K562 (cell line): Measurements from ENCODE around the gene ZBTB47. TPM values are rescaled to one million over a fixed set of nuclear protein-coding genes. Genes with fewer than 3 reads are reported as not detected.
A peak's percentile ranks its signal among the peaks of the same experiment; 100 is the strongest.

Source experiments
- ATAC-seq: fragments of 200-7000 bp; cut with Tn5 transposase; 3 replicates; pipeline ENCODE4 v1.9.1; 2020; ENCODE audit warnings: moderate library complexity
- BruUV-seq: library from RNA; stranded (reverse); fragments of 400-500 nt; replicated peaks from 2 replicates; lab custom pipeline; 2021; lab: Mats Ljungman, UMichigan
- CTCF ChIA-PET: fragments of 300-600 bp; formaldehyde crosslinking; extraction: SDS; loops from one replicate; lab custom pipeline; 2021; ENCODE audit warnings: low intra/inter-chr PET ratio; lab: Yijun Ruan, JAX
- POLR2A ChIA-PET: fragments of 300-600, 350-650 bp; sonication (Branson Sonifier 250); formaldehyde crosslinking; extraction: SDS; loops from one replicate; lab custom pipeline; 2021; ENCODE audit warnings: antibody characterized with exemption, inconsistent platforms; lab: Yijun Ruan, JAX
- DNase-seq, 4 experiments: peaks; one replicate each; pipeline versions ENCODE4 v3.0.0 to v3.0.0-alpha.2; 2011 to 2018; ENCODE audit warnings: low spot score in 3 of 4, mixed read lengths in 3 of 4; ENCODE audit errors: extremely low read depth in 1 of 4
- FAIRE-seq: peaks from 2 replicates; lab custom pipeline; 2011; peaks lifted over from hg19 to GRCh38; lab: Jason Lieb, UNC
- H2AFZ ChIP-seq: 2 replicates; pipeline ENCODE4 v1.6.0; 2011; ENCODE audit warnings: low read depth, low read length, control low read depth, inconsistent platforms
- H3K27ac ChIP-seq: fragments of 200-600 bp; 3 replicates; pipeline ENCODE4 v1.8.0; 2011; ENCODE audit warnings: low read depth, mild to moderate bottlenecking, control low read depth, inconsistent platforms, low read length, moderate library complexity, mixed read lengths; ENCODE audit errors: extremely low read depth
- H3K27me3 ChIP-seq, 2 experiments: fragments of 300-600 bp in 1 of 2; 2 replicates in 1 of 2; 3 replicates in 1 of 2; pipeline versions ENCODE4 v1.6.0 to v1.8.0; 2011; ENCODE audit warnings: inconsistent platforms in 2 of 2, low read length in 2 of 2, mild to moderate bottlenecking in 1 of 2, mixed read lengths in 1 of 2, moderate library complexity in 1 of 2; ENCODE audit not compliant: control insufficient read depth in 2 of 2, insufficient read depth in 2 of 2
- H3K36me3 ChIP-seq: fragments of 300-600 bp; 3 replicates; pipeline ENCODE4 v1.8.0; 2011; ENCODE audit warnings: mild to moderate bottlenecking, low read length, inconsistent platforms; ENCODE audit not compliant: control insufficient read depth, insufficient read depth
- H3K4me1 ChIP-seq, 2 experiments: fragments of 200-600 bp in 1 of 2; replicated peaks in 1 of 2; 2 replicates in 1 of 2; 3 replicates in 1 of 2; pipeline versions ENCODE4 v1.5.1 to v1.8.0; 2011; ENCODE audit warnings: inconsistent platforms in 2 of 2, low read length in 2 of 2, mild to moderate bottlenecking in 1 of 2, mixed read lengths in 1 of 2, moderate library complexity in 1 of 2; ENCODE audit not compliant: control insufficient read depth in 2 of 2, insufficient read depth in 2 of 2
- H3K4me2 ChIP-seq: 2 replicates; pipeline ENCODE4 v1.6.1; 2011; ENCODE audit warnings: low read length, control low read depth, inconsistent platforms, mixed read lengths; ENCODE audit not compliant: insufficient read depth
- H3K4me3 ChIP-seq: fragments of 200-600 bp; sonication (generic), shearing (Covaris generic); 2 replicates; pipeline ENCODE4 v1.5.1; 2016; ENCODE audit warnings: control low read depth, inconsistent platforms
- H3K79me2 ChIP-seq: fragments of 200-600 bp; 3 replicates; pipeline ENCODE4 v1.8.0; 2011; ENCODE audit warnings: low read length, inconsistent platforms; ENCODE audit not compliant: control insufficient read depth, insufficient read depth
- H3K9ac ChIP-seq, 2 experiments: 2 replicates each; pipeline versions ENCODE4 v1.6.0 to v1.6.1; 2011; ENCODE audit warnings: low read depth in 2 of 2, low read length in 2 of 2, control low read depth in 1 of 2, inconsistent platforms in 1 of 2, mild to moderate bottlenecking in 1 of 2, mixed read lengths in 1 of 2; ENCODE audit not compliant: insufficient read depth in 1 of 2
- H3K9me1 ChIP-seq: one replicate; pipeline ENCODE4 v1.6.0; 2011; ENCODE audit warnings: inconsistent platforms, mild to moderate bottlenecking, low read length, moderate library complexity; ENCODE audit not compliant: control insufficient read depth, insufficient read depth
- H3K9me3 ChIP-seq: replicated peaks from 2 replicates; pipeline ENCODE4 v1.5.1; 2011; ENCODE audit warnings: low read depth, low read length, inconsistent platforms; ENCODE audit not compliant: control insufficient read depth, insufficient read depth
- H4K20me1 ChIP-seq: replicated peaks from 2 replicates; pipeline ENCODE4 v1.6.1; 2011; ENCODE audit warnings: low read length, inconsistent platforms, mixed read lengths; ENCODE audit not compliant: control insufficient read depth, insufficient read depth
- CBX8 ChIP-seq: fragments of 200-600 bp; sonication (generic); IDR thresholded peaks from 2 replicates; pipeline ENCODE4 v1.6.1; 2012; ENCODE audit warnings: borderline replicate concordance, mixed run types, low read depth, mild to moderate bottlenecking, moderate library complexity, mixed read lengths, low read length, control low read depth, inconsistent platforms; ENCODE audit not compliant: poor library complexity, severe bottlenecking; ENCODE audit errors: extremely low read depth
- CHD1 ChIP-seq: fragments of 200-600 bp; sonication (generic); IDR thresholded peaks from one replicate; pipeline ENCODE4 v1.6.1; 2012; ENCODE audit warnings: mild to moderate bottlenecking, moderate library complexity, low read length, inconsistent platforms
- DPF2 ChIP-seq: fragments of 450-650 bp; IDR thresholded peaks from 2 replicates; pipeline ENCODE4 v1.6.1; 2016
- EP400 ChIP-seq: fragments of 450-650 bp; IDR thresholded peaks from 2 replicates; pipeline ENCODE4 v1.6.1; 2017; ENCODE audit warnings: antibody characterized with exemption, mild to moderate bottlenecking, moderate library complexity
- ESRRA ChIP-seq: fragments of 450-650 bp; IDR thresholded peaks from 2 replicates; pipeline ENCODE4 v1.6.1; 2014; ENCODE audit warnings: low read depth, mild to moderate bottlenecking, moderate library complexity, borderline replicate concordance
- GATAD2B ChIP-seq: fragments of 450-650 bp; IDR thresholded peaks from 2 replicates; pipeline ENCODE4 v1.6.1; 2017; ENCODE audit warnings: mild to moderate bottlenecking, borderline replicate concordance
- GTF2F1 ChIP-seq: IDR thresholded peaks from 2 replicates; pipeline ENCODE4 v1.6.1; 2011; ENCODE audit warnings: low read depth, low read length, improper control_type of control experiment
- HDAC1 ChIP-seq, 2 experiments: fragments of 450-650 bp; IDR thresholded peaks; 2 replicates each; pipeline ENCODE4 v1.6.1; 2016 to 2017; ENCODE audit warnings: inconsistent platforms in 1 of 2, mild to moderate bottlenecking in 1 of 2, moderate library complexity in 1 of 2
- KDM1A ChIP-seq, 2 experiments: fragments of 450-650 bp; IDR thresholded peaks; 2 replicates each; pipeline ENCODE4 v1.6.1; 2016; ENCODE audit warnings: mild to moderate bottlenecking in 2 of 2
- MAFG ChIP-seq: fragments of 450-650 bp; conservative IDR thresholded peaks from 2 replicates; pipeline ENCODE4 v1.6.1; 2016; ENCODE audit warnings: missing genetic modification characterization, missing compliant biosample characterization
- MTA1 ChIP-seq: fragments of 450-650 bp; IDR thresholded peaks from 2 replicates; pipeline ENCODE4 v1.6.1; 2017; ENCODE audit warnings: borderline replicate concordance
- SAFB ChIP-seq: fragments of 200-400 bp; formaldehyde crosslinking; IDR thresholded peaks from 2 replicates; pipeline ENCODE4 v1.6.1; 2017; ENCODE audit warnings: low read depth, low read length, borderline replicate concordance
- SMAD1 ChIP-seq: fragments of 150-350 bp; IDR thresholded peaks from 2 replicates; pipeline ENCODE4 v1.6.1; 2014; ENCODE audit warnings: low read length, low read depth; ENCODE audit not compliant: partially characterized antibody
- TBL1XR1 ChIP-seq, 2 experiments: IDR thresholded peaks; 2 replicates each; pipeline ENCODE4 v1.6.1; 2012; ENCODE audit warnings: improper control_type of control experiment in 2 of 2, low read length in 2 of 2, mild to moderate bottlenecking in 1 of 2
- WGBS: fragments of 100-300 bp; shearing (Covaris generic); methylation state at CpG from one replicate; pipeline ENCODE4 v1.1.6; 2016; ENCODE audit warnings: low coverage, mixed read lengths; ENCODE audit not compliant: insufficient coverage; ENCODE audit errors: missing lambda C conversion rate; 5-methylcytosine and 5-hydroxymethylcytosine counted together
- in situ Hi-C: fragments of 300-500 bp; cut with MboI; formaldehyde crosslinking; loops from 4 replicates; pipeline ENCODE4 v1.15.0; 2018; ENCODE audit warnings: inconsistent platforms, mixed read lengths
- intact Hi-C: fragments of 100-400 bp; cut with micrococcal nuclease; formaldehyde crosslinking; loops from 2 replicates; pipeline ENCODE4 v1.14.2; 2022
- polyA plus RNA-seq, 8 experiments: library from polyadenylated mRNA; depleted of rRNA in 4 of 8; stranded (reverse) in 5 of 8; unstranded in 3 of 8; fragments of >200 nt; fragmentation: Nextera tagmentation in 2 of 8; fragmentation: Illumina TruSeq in 1 of 8; extraction: Ambion mirVana in 2 of 8; extraction: Trizol in 1 of 8; gene quantifications; 2 replicates each; pipeline versions ENCODE4 v1.2.1 to v1.2.3, GENCODE V29; 2011 to 2014; ENCODE audit warnings: inconsistent platforms in 1 of 8, missing spikeins in 1 of 8
- total RNA-seq, 7 experiments: library from RNA; depleted of rRNA in 6 of 7; stranded (reverse); fragments of >200 nt in 6 of 7; fragmentation: Illumina TruSeq in 2 of 7; extraction: Trizol in 2 of 7; gene quantifications; 2 replicates each; pipeline versions ENCODE4 v1.2.1 to v1.2.3, GENCODE V29; 2011 to 2021; ENCODE audit warnings: low replicate concordance in 1 of 7
- TF ChIP-seq, protein P1 (sequence below): sonication (generic); formaldehyde crosslinking; IDR thresholded peaks from 2 replicates; pipeline ENCODE4 v1.8.1; 2023; ENCODE audit warnings: mild to moderate bottlenecking, missing genetic modification reagents, moderate library complexity
- TF ChIP-seq, protein P2 (sequence below): fragments of 450-650 bp; IDR thresholded peaks from 2 replicates; pipeline ENCODE4 v1.6.1; 2016; ENCODE audit warnings: mild to moderate bottlenecking

Gene ZBTB47
- total and polyA plus RNA-seq, 9 of the 15 experiments (the other 6 are each of a cell fraction or from before 2014, with no cell fraction given) = 0.11 to 4.6 (median 1.7) TPM; not detected in 1

DNA sequence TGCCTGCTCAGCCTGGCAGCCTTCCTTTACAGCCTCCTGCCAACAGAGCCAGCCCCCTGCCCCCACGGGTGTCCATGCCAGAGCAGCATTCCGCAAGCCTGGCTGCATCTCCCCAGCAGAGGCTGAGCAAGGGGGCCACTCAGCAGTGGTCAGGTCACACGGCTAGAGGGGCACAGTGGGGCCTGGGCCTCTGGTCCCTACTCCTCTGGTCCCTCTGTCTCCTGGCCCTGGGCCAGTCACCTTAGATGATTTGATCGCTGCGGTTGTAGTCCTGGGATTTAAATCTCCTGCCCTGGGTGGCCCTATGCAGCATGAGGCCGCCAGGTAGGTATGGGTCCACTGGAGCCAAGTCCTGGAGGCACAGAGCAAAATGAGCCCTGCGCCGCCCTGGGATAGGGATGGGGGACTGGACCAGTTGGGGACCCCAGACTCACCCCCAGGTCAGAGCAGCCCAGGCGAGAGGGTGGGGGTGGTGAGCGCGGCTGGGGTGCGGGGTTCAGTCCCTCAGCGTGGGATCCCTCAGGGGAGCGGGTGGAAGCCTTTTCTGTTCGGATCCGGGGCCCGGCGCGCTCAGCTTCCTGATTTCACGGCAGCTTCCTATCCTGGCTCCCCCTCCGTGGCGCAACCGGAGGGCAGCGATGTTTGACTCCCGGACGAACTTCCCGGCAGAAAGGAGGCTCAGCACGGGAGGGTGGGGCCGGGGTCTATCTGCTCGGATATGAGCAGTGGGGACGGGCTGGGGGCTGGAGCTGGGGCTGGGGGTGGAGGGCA, at the start of gene ZBTB47 (continued):
- no peak; the same call in 1 of the 2 replicates for TF ChIP-seq SAFB
- TF ChIP-seq, protein P1, sequence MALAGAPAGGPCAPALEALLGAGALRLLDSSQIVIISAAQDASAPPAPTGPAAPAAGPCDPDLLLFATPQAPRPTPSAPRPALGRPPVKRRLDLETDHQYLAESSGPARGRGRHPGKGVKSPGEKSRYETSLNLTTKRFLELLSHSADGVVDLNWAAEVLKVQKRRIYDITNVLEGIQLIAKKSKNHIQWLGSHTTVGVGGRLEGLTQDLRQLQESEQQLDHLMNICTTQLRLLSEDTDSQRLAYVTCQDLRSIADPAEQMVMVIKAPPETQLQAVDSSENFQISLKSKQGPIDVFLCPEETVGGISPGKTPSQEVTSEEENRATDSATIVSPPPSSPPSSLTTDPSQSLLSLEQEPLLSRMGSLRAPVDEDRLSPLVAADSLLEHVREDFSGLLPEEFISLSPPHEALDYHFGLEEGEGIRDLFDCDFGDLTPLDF (CRISPR knock-in tag) = no peak

DNA sequence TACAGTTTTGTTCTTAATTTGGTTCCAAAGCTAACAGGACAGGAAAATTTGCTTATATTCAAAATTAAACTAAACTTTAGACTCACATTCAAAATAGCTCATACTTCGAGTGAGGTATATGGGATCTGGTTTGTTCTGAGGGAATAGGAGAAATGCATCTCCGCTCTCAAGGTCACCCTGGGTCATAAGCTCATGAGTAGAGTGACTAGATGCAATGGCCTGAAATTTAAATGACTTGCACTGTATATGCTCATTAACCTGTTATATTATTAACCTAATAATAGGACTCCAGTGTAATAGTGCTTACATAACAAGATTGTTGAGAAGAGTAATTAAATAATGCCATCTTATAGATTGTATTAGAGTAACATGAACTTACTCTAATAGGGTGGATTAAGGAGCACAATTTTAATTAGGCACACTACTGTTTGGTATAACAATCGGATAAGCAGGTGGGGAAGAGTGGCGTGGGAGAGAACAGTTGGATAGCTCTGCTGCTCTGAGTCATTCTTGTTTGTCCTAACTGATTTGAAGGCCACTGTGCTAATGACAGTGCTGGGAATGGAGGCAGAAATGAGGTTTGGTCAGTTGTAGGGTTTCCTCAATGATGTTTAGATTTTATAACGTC, 47.8 kb upstream of the ZBTB47 start:
- no peaks in the 10 kb centered on the region for H3K27me3 ChIP-seq
- H3K9me3 ChIP-seq = no peaks in the 10 kb centered on the region
- in situ Hi-C loops (no loop called here), intact Hi-C loops (no loop called here)
- H2AFZ ChIP-seq = no peak overlapping the region
- H3K27ac ChIP-seq = peak overlapping the region; percentile 63
- peaks cover 99% of the 10 kb centered on the region for H3K79me2 ChIP-seq
- ChIA-PET POLR2A (interaction anchor here (0.5 to 1.4 kb wide), 11 partner anchors 10 to 58 kb away, joined by 3 to 8 read pairs (median 4); partner anchors contain the start of genes SEC22C and SS18L2), CTCF (no interaction called here)
- FAIRE-seq (peak; percentile 42), DNase-seq (peak; percentile 41 to 82 (median 61)), ATAC-seq (peak; percentile 63)
- no peaks in the 10 kb centered on the region for H3K9me1 ChIP-seq
- H3K4me3 ChIP-seq = no peak overlapping the region
- H3K36me3 ChIP-seq = peaks cover 58% of the 10 kb centered on the region
- no TSS peak for BruUV-seq
- peak overlapping the region; percentile 58 for H3K4me2 ChIP-seq
- H4K20me1 ChIP-seq = peaks cover 6% of the 10 kb centered on the region; the same call in 1 of the 2 replicates
- WGBS = 27% methylated on average over 5 of the region's 5 CpGs
- H3K9ac ChIP-seq = peak overlapping the region in 1 of 2 experiments; percentile 28; a peak in 2 of 4 replicates
- peaks cover 8 to 21% of the 10 kb centered on the region in 2 experiments; a peak in 4 of 5 replicates for H3K4me1 ChIP-seq
- peak; percentile 57 for TF ChIP-seq MAFG (tag)
- TF ChIP-seq HDAC1 (IDR thresholded peaks at IDR 0.05) = peak in 1 of 2 experiments; percentile 88; a peak in 2 of 4 replicates
- TF ChIP-seq DPF2 = peak; percentile 97
- TF ChIP-seq GTF2F1 = no peak
- TF ChIP-seq CBX8 = no peak
- no peak for TF ChIP-seq SMAD1
- peak; percentile 55; the same call in 1 of the 2 replicates for TF ChIP-seq EP400
- TF ChIP-seq ESRRA = peak; percentile 92
- TF ChIP-seq MTA1 = 0 out of 2 replicates have a peak, but pooled peaks have one; percentile 17
- peak; percentile 86 to 90 for TF ChIP-seq KDM1A (IDR thresholded peaks at IDR 0.05)
- TF ChIP-seq GATAD2B = peak; percentile 39; the same call in 1 of the 2 replicates
- TF ChIP-seq, protein P2, sequence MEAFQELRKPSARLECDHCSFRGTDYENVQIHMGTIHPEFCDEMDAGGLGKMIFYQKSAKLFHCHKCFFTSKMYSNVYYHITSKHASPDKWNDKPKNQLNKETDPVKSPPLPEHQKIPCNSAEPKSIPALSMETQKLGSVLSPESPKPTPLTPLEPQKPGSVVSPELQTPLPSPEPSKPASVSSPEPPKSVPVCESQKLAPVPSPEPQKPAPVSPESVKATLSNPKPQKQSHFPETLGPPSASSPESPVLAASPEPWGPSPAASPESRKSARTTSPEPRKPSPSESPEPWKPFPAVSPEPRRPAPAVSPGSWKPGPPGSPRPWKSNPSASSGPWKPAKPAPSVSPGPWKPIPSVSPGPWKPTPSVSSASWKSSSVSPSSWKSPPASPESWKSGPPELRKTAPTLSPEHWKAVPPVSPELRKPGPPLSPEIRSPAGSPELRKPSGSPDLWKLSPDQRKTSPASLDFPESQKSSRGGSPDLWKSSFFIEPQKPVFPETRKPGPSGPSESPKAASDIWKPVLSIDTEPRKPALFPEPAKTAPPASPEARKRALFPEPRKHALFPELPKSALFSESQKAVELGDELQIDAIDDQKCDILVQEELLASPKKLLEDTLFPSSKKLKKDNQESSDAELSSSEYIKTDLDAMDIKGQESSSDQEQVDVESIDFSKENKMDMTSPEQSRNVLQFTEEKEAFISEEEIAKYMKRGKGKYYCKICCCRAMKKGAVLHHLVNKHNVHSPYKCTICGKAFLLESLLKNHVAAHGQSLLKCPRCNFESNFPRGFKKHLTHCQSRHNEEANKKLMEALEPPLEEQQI = peak; percentile 52; the same call in 1 of the 2 replicates
- TF ChIP-seq CHD1 = no peak
- TF ChIP-seq TBL1XR1 (IDR thresholded peaks at IDR 0.05; ENCODE audit: low read length in 2 of 2) = 0 out of 4 replicates have a peak, but pooled peaks of 1 of the 2 experiments have one; percentile 47
